ENCODE results near the gene GABRB3. TPM values are rescaled to one million over a fixed set of nuclear protein-coding genes. Genes with fewer than 3 reads are reported as not detected.

GABRB3 gene
- total and polyA plus RNA-seq, 2 of the 8 experiments (the other 6 are each of a cell fraction or from before 2014, with no cell fraction given) = 98.8 to 163 TPM

DNA sequence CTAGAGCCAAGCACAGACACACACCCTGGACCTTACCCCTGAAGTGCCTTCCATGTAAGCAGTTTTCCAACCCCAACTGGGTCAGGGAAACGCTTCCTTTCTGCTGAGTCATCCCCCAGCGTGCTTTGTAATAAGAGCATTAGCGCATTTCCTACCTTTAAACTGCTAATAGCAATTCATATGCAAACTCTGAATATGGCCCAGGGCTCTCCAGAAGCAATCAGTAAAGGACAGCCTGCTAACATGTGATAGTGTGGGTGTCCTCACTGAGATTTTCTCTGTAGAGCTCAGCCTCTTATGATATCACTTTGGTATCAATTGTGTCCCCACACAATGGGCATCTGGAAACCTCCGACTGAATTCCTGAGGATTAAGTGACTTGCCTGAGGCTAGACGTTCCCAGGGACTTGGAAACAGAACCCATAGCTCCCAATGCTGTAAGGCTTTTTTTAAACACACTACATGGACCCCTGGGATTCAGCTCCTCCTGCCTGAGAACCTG, 5.6 kb downstream of the GABRB3 start (continued):
- TF ChIP-seq EZH2 (IDR thresholded peaks at IDR 0.05; ENCODE audit: low read depth, low read length, severe bottlenecking) (no peak), BRCA1 (IDR thresholded peaks at IDR 0.05; ENCODE audit: low read depth, low read length) (no peak), BACH1 (IDR thresholded peaks at IDR 0.05; ENCODE audit: low read length) (peak; percentile 99), JUN (IDR thresholded peaks at IDR 0.05; ENCODE audit: low read depth, low read length) (no peak), EGR1 (IDR thresholded peaks at IDR 0.05; ENCODE audit: borderline replicate concordance, low read depth, low read length) (no peak), SRF (IDR thresholded peaks at IDR 0.05; ENCODE audit: low read depth, low read length) (no peak), CEBPB (IDR thresholded peaks at IDR 0.05; ENCODE audit: low read depth, low read length) (no peak), POU5F1 (IDR thresholded peaks at IDR 0.05; ENCODE audit: low read depth, low read length) (0 out of 2 replicates have a peak, but pooled peaks have one; percentile 20), KDM5A (IDR thresholded peaks at IDR 0.05; ENCODE audit: low read length) (no peak), USF2 (IDR thresholded peaks at IDR 0.05; ENCODE audit: low read length) (no peak), GABPA (IDR thresholded peaks at IDR 0.05; ENCODE audit: borderline replicate concordance, insufficient read depth, low read length) (no peak), TEAD4 (IDR thresholded peaks at IDR 0.05; ENCODE audit: low read depth, low read length) (no peak), RNF2 (IDR thresholded peaks at IDR 0.05; ENCODE audit: borderline replicate concordance, low read depth, low read length, missing control alignments, poor library complexity, severe bottlenecking) (no peak), POLR2A (IDR thresholded peaks at IDR 0.05; ENCODE audit: control extremely low read depth in 1 of 2, low read depth in 2 of 2, low read length in 2 of 2) (peak in 1 of 2 experiments; percentile 67; a peak in 1 of 3 replicates), CHD2 (IDR thresholded peaks at IDR 0.05; ENCODE audit: low read length) (no peak), TBP (IDR thresholded peaks at IDR 0.05; ENCODE audit: low read depth, low read length) (0 out of 2 replicates have a peak, but pooled peaks have one; percentile 33), KDM1A (IDR thresholded peaks at IDR 0.05; ENCODE audit: borderline replicate concordance, low read length) (no peak), HDAC6 (IDR thresholded peaks at IDR 0.05; ENCODE audit: low read depth, low read length) (no peak), PHF8 (conservative IDR thresholded peaks at IDR 0.05; ENCODE audit: low read depth, low read length) (no peak), TAF7 (optimal IDR thresholded peaks at IDR 0.05; ENCODE audit: borderline replicate concordance, low read depth, low read length) (no peak), FOSL1 (IDR thresholded peaks at IDR 0.05; ENCODE audit: insufficient read depth, low read depth, low read length) (no peak)
- TF ChIP-seq, protein P1, sequence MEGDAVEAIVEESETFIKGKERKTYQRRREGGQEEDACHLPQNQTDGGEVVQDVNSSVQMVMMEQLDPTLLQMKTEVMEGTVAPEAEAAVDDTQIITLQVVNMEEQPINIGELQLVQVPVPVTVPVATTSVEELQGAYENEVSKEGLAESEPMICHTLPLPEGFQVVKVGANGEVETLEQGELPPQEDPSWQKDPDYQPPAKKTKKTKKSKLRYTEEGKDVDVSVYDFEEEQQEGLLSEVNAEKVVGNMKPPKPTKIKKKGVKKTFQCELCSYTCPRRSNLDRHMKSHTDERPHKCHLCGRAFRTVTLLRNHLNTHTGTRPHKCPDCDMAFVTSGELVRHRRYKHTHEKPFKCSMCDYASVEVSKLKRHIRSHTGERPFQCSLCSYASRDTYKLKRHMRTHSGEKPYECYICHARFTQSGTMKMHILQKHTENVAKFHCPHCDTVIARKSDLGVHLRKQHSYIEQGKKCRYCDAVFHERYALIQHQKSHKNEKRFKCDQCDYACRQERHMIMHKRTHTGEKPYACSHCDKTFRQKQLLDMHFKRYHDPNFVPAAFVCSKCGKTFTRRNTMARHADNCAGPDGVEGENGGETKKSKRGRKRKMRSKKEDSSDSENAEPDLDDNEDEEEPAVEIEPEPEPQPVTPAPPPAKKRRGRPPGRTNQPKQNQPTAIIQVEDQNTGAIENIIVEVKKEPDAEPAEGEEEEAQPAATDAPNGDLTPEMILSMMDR (IDR thresholded peaks at IDR 0.05; ENCODE audit: control extremely low read depth in 1 of 3, insufficient read depth in 1 of 3, low read depth in 1 of 3, low read length in 3 of 3) = no peak

Measured in H1 (cell line).